Nephron (organoid): Measurements from ENCODE around the gene CST4.

Source experiments
- H3K27ac Mint-ChIP-seq, 3 experiments: 2 replicates each; pipeline ENCODE4 v1.8.0; 2020; ENCODE audit warnings: mixed read lengths in 3 of 3, mild to moderate bottlenecking in 2 of 3, moderate library complexity in 1 of 3
- H3K27me3 Mint-ChIP-seq: 2 replicates; pipeline ENCODE4 v1.8.0; 2021; ENCODE audit warnings: low read depth, mild to moderate bottlenecking, moderate library complexity, mixed read lengths
- H3K36me3 Mint-ChIP-seq: 2 replicates; pipeline ENCODE4 v1.8.0; 2020; ENCODE audit warnings: low read depth, mixed read lengths
- H3K4me1 Mint-ChIP-seq: 2 replicates; pipeline ENCODE4 v1.8.0; 2020; ENCODE audit warnings: mixed read lengths
- H3K4me3 Mint-ChIP-seq, 3 experiments: 2 replicates each; pipeline ENCODE4 v1.8.0; 2020; ENCODE audit warnings: mild to moderate bottlenecking in 3 of 3, mixed read lengths in 3 of 3, moderate library complexity in 2 of 3
- H3K9me3 Mint-ChIP-seq: 2 replicates; pipeline ENCODE4 v1.8.0; 2020; ENCODE audit warnings: mixed read lengths
- CTCF ChIP-seq, 3 experiments: fragments of 200-600 bp; sonication (generic); IDR thresholded peaks; one replicate each; pipeline ENCODE4 v1.5.0; 2021; ENCODE audit warnings: antibody characterized with exemption in 3 of 3; ENCODE audit not compliant: unreplicated experiment in 3 of 3

The CST4 gene

GRCh38 chr20:23649830-23650417 lies 38.9 kb downstream of the CST4 start:
- Mint-ChIP-seq H3K9me3 (no peaks in the 10 kb centered on the region), H3K4me3 (no peak overlapping the region), H3K4me1 (no peaks in the 10 kb centered on the region), H3K27me3 (no peaks in the 10 kb centered on the region), H3K27ac (no peak overlapping the region), H3K36me3 (no peaks in the 10 kb centered on the region)
- no peak for TF ChIP-seq CTCF (IDR thresholded peaks at IDR 0.05; ENCODE audit: unreplicated experiment in 3 of 3)

DNA sequence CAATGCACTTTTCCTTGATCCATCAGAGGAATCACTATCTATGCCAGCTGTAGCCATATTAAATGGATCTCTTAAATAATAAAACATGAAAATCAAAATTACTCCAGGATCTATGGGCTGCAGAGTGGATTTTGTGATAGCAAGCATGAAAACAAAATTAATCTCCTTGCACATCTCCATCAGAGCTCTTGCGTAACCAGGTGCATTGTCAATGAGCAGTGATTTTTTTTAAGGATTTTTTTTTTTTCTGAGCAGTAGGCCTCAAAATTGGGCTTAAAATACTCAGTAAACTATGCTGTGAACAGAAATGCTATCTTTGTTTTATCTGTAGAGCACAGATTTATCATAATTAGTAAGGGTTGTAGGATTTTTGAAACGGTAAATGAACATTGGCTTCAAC lies 39.6 kb downstream of the CST4 start:
- H3K36me3 Mint-ChIP-seq: no peaks in the 10 kb centered on the region
- no peaks in the 10 kb centered on the region for H3K27me3 Mint-ChIP-seq
- H3K4me3 Mint-ChIP-seq: no peak overlapping the region
- H3K9me3 Mint-ChIP-seq: no peaks in the 10 kb centered on the region
- no peaks in the 10 kb centered on the region for H3K4me1 Mint-ChIP-seq
- no peak for TF ChIP-seq CTCF (IDR thresholded peaks at IDR 0.05; ENCODE audit: unreplicated experiment in 3 of 3)
- H3K27ac Mint-ChIP-seq: no peak overlapping the region

DNA sequence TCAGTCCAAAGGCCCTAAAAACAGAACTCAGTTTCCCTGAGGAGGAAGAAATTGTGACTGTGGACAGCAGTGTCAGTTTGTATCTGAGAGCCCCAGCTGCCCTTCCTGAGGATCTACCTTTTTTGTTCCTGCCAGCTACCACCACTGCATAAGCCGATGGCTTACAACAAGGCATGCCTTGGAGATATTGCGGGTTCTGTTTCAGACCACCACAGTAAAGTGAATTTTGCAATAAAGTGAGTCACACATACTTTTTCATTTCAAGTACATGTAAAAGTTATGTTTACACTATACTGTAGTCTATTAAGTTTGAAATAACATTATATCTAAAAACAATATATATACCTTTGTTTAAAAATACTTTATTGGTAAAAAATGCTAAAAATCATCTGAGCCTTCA lies 41.5 kb downstream of the CST4 start:
- no peak for TF ChIP-seq CTCF (IDR thresholded peaks at IDR 0.05; ENCODE audit: unreplicated experiment in 3 of 3)
- Mint-ChIP-seq H3K4me1 (no peaks in the 10 kb centered on the region), H3K36me3 (no peaks in the 10 kb centered on the region), H3K9me3 (no peaks in the 10 kb centered on the region), H3K27me3 (no peaks in the 10 kb centered on the region), H3K27ac (no peak overlapping the region), H3K4me3 (no peak overlapping the region)

DNA sequence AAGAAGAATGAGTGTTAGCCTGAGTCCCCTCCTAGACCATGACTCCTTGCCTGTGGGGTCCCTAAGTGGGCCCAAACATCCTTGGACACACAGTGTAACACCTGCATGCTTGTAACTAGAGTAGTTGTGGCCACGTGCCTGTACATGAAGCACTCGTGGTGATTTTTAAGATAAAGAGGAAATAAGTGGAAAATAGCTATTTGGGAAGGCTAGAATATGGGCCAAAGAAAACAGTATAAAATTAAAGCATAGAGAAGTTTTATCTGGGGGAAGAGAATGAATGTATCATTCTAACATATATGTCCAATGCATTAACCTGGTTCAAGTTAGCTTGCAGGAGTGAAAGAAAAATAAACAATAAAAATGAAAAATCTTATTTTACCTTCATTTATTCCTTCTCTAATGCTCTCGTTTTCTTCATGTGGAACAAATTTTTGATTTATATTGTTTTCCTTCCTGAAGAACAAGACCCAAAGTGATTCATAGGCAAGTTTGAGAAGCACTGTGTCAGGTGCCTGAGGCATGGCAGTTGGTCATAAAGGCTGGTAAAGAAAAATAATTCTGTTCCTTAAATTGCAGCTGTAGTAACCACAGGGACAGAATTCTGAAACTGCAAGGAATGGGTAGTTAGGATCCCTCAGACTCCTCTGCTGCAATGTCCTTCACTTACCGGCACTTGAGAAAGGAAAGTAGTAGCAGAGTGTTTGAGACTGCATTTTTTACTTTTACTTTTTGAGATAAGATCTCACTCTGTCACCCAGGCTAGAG lies 42.5 kb downstream of the CST4 start:
- Mint-ChIP-seq H3K27ac (no peak overlapping the region), H3K4me1 (no peaks in the 10 kb centered on the region), H3K9me3 (no peaks in the 10 kb centered on the region), H3K27me3 (no peaks in the 10 kb centered on the region), H3K36me3 (no peaks in the 10 kb centered on the region), H3K4me3 (no peak overlapping the region)
- TF ChIP-seq CTCF (IDR thresholded peaks at IDR 0.05; ENCODE audit: unreplicated experiment in 3 of 3): no peak

DNA sequence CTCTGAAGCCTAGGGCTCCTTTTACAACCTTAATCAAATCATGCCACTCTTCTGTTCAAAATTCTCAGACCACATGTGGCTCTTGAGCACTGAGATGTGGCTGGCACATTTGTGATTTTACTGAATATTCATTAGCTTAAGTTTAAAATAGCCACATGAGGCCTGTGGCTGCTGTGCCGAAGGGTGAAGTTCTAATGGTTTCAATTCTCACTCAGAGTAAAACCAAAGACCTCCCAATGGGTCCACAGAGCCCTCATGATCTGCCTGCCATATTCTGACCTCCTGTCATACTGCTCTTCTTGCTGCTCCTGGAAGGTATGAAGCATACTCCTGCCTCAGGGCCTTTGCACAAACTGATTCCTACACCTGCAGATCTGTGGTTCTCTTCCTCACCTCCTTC lies 43.3 kb downstream of the CST4 start:
- no peak for TF ChIP-seq CTCF (IDR thresholded peaks at IDR 0.05; ENCODE audit: unreplicated experiment in 3 of 3)
- Mint-ChIP-seq H3K36me3 (no peaks in the 10 kb centered on the region), H3K9me3 (no peaks in the 10 kb centered on the region), H3K27ac (no peak overlapping the region), H3K4me3 (no peak overlapping the region), H3K4me1 (no peaks in the 10 kb centered on the region), H3K27me3 (no peaks in the 10 kb centered on the region)

DNA sequence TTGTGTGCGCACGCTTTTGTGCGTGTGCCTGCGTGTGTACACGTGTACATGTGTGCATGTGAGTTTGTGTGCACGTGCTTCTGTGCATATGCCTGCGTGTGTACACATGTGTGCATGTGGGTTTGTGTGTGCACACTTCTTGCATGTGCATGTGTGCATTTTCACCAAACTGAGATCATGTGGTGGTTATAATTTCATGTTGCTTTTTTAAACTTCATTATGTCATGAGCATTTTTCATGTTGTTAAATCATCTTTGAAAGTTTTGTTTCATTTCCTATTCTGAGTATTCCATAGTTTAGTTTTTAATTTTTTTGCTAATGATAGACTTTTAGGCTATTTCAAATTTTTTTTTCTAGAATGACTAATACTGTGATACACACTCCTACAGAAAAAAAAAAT lies 44.7 kb downstream of the CST4 start:
- no peak overlapping the region for H3K4me3 Mint-ChIP-seq
- no peak overlapping the region for H3K27ac Mint-ChIP-seq
- no peaks in the 10 kb centered on the region for H3K4me1 Mint-ChIP-seq
- H3K9me3 Mint-ChIP-seq: no peaks in the 10 kb centered on the region
- no peak for TF ChIP-seq CTCF (IDR thresholded peaks at IDR 0.05; ENCODE audit: unreplicated experiment in 3 of 3)
- H3K27me3 Mint-ChIP-seq: no peaks in the 10 kb centered on the region
- H3K36me3 Mint-ChIP-seq: no peaks in the 10 kb centered on the region
